HL-60/S4 (cell line): ENCODE measurements around the gene FAM217A.
"Not testable (repeated sequence)": the region's sequence is repeated elsewhere in the genome, so short reads cannot be mapped to it uniquely, and the experiment has no call there.

Experiments
- in situ Hi-C: fragments of 300-500 bp; cut with MboI; formaldehyde crosslinking; loops from 2 replicates; pipeline ENCODE4 v1.14.3; 2022; ENCODE audit warnings: low sequenced_read_pairs

FAM217A gene, protein sequence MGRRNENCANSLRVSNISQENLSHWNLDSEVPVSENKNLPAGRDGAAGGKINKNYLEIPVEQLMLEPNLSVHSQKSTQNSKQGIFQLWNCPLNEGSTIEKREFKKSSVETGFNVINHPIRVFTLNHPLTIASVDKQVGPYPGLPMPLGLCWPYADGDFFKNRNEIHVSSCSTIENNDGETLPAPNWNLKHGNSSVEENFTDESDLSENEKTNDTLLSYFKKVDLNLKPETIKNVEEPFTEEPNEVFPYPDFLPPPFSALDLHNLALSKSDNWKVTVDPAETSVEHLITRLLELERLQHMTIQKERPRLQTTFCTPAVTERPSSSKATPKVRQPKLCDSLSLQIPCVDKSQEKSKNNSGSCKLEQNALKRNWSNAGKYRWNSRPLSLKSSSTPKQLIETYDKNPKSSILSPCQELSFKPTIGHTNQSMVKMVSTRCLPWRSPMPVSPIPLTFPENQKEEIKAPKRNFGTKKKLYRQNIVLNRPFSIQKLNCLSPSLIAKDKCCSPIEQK

DNA sequence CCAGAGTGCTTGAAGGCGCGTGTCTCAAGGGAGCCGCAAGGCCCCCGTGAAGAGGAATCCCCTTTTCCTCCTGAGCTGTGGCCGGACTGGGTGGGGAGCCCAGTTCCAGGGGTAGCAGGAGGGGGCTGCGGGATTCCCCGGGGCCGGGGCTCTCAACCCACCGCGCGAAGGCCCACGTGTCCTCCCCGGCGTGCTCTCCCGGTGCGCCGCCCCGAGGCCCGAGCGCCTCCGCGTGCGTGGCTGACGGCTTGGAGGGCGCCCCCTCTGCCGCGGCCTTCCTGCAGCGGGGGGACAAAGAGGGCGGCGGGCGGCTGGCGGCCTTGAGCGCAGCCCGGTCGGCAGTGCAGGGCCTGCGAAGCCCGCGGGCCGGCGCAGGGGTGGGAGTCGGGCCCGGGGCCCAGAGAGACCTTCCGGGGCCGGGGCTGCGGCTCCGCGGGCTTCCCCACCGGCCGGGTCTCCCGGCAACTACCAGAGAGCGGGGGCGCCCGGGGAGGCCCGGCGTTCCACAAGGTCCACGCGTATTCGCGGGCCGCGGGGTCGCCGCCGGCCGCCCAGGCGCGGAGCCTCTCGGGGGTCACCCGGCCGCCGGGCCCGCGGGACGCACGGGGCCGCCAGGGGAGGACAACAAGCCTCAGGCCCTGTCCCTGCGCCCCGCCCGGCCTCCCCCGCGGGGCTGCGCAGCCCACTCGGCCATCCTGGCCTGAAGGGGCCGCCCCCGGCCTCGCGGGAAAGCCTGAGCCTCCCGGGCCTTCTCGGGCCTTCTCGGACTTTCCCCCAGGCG, at the start of gene FAM217A:
TSS of gene FAM217A (minus strand) at position 447 of the 781 bp plus-strand sequence. CDS start 1,723 bp downstream, outside the sequence.
- in situ Hi-C loops = no loop called here

DNA sequence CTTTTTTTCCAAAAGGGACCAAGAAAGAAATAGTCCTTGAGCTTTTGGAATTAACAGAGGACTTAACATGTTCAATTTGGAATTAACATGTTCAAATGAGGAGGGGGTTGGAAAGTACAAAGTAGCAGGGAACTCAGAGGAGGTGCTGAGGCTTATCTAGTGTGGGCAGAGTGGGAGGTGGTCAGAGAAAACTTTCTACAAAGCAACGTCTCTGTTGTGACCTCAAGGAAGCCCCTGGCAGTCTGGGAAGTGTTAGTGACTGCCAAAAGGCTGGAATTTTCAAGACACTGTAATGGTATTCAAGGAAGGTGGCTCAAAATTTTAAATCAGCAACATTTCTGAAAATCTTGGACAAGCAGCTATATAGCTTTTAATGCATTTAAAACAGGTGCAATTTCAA, 49.1 kb upstream of the FAM217A start:
- in situ Hi-C loops = no loop called here

DNA sequence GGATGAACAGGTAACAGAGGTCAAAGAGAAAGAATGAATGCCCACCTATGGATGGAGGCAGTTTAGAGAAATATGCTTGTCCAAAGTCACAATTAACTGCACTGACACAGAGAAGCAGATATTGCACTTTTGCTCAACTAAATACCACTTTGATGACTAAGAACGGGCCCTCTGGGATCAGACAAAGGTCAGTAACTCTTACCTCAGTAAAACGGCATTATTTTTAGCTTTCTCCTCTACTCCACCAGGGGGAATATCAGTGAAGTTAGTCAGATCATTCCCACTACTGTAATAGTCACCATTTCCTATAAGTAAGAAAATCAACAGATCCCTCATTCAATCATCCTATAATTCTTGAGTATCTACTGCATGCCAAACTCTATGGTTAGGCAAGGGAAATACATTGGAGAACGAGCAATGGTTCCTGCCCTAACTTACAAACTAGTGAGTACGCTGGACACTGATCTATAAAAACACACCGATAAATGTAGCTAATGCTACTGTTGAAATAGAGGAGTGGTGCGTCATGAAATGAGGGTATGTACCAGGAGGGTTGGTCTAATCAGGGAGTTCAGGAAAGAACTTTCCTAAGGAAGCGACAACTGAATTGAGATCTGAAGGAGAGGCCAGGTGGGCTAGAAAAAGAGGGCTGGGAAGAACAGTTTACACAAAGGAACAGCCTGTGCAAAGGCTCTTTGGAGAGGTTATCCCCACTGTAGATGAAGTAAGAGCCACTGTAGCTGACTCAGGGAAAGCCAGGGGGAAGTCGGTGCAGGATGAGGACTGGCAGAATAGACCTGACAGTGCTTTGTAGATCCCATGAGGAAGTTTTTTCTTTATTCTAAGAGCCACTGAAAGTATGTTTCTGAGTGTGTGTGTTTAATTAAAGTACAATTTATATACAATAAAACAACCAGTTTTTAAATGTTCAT, 47.3 kb upstream of the FAM217A start:
- in situ Hi-C loops = no loop called here

DNA sequence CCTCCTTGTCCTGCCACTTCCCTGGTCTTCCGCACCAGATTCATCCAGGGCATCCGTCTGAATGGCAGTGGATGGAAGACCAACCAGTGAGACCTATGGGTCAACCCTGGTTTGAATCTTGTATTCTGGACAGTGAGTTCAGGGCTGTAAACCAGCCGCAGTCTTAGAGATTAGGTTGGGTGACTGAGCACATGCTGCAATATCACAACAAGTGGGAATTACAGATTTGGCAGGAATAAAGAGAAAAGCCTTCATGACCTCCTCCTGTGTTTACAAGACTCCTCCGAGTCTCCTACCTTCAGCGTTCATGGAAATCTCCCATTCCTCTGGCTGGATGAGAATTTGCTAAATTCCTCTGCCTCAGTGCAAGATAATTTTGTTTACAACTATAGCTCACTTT, 46.6 kb upstream of the FAM217A start:
- in situ Hi-C loops = no loop called here

DNA sequence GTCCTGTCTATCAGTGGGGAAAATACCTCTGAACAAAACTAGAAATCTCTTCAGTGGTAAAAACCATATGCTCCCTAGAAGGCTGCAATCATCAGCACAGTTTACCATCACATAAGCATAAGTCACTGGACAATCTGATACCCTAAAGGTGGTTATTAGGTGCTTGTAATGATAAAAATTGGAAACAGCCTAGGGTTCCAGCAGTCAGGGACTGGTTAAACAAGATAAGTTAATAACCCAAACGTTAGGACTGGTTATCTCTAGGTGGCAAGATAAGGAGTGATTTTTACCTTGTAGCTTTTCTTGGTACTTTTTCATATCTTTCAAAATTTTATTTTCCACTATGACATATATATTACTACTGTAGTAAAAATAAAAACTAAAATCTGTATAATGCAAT, 45.4 kb upstream of the FAM217A start:
- in situ Hi-C loops = no loop called here

DNA sequence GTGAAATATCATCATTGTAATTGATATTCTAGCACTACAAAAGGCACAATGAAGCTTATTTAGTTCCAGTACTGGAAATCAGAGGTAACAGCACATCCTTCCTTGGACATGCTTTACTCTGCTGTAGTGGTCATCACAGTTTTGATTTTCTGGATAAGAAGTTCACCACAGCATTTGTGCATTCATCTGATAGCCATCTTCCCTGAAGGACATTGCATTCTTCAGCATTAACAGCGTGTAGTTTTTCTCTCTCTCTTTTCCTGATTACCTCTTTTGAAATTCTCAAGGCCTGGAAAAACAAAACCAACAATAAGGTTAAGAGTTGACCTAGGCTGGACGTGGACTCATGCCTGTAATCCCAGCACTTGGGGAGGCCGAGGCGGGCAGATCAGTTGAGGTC, 36.8 kb upstream of the FAM217A start:
- in situ Hi-C loops = no loop called here

DNA sequence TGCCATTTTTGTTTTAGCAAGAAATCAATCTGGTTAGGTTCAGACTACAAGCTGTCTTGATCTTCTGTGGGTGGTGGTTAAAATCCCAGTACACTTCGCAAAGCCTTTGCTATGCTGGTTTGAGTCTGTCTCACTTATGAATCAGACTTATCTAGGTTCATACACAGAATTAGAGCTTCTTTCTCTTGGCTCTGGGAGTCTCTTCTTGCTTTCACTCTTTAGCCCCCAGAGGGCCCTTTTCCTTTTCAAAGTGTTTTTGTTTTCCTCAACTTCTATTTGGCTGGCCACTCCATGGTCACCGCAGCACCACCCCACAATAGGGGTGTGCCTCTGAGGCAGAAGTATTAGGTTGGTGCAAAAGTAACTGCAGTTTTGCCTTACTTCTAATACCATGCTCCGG, 35.2 kb upstream of the FAM217A start:
- in situ Hi-C loops = no loop called here

DNA sequence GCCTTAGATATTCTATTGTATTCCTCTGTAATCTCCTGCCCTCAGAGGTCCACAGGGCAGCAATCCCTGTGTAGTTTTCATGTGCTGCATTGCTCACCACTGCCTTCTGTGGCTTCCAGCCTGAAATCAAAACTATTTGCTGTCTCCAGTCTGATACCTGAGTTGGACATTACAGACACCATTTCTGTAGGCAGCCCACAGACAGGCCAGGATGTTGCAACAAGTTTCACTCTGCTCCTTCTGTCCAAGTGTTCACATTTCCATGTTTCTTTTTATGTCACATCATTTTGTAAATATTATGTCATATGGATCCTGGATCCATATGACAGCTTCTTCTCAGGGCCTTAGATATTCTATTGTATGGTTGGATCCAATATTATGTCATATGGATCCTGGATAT, 34.7 kb upstream of the FAM217A start:
- in situ Hi-C loops = no loop called here

DNA sequence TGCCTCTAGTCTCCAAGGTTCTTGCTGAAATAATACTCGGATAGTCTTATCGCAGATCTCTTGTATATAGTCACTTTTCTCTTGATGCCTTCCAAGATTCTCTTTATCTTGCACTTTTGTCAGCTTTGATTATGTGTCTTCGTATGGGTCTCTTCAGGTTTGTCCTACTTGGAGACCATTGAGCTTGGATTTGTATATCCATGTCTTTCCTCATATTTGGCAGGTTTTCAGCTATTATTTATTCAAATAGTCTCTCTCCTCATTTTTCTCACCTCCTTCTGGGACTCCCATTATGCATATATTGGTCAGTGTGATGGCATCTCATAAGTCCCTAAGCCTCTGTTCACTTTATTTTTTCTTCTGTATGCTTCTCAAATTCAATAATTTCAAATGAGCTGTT, 33.4 kb upstream of the FAM217A start:
- in situ Hi-C loops = no loop called here

DNA sequence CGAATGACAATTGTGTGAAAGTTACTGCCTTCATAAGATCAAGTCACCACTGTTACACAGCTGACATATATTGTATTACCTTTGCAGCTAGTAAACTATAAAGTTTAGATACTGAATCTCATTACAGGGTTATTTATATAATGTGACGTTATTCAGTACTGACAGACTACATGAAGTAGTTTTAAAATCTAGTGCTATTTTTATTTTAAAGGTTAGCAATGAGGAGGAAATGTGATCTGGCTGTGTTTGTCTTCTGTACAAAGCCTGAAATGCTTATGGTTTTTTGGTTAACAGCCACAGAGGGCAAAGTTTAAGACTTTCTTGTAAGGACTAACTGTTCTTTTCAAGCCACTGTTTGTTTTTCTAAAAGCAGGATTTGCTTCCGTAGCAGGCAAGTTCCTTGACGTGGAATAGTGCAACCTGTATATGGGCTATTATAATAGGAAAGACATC, 30.5 kb upstream of the FAM217A start:
- in situ Hi-C loops = not testable (repeated sequence)

DNA sequence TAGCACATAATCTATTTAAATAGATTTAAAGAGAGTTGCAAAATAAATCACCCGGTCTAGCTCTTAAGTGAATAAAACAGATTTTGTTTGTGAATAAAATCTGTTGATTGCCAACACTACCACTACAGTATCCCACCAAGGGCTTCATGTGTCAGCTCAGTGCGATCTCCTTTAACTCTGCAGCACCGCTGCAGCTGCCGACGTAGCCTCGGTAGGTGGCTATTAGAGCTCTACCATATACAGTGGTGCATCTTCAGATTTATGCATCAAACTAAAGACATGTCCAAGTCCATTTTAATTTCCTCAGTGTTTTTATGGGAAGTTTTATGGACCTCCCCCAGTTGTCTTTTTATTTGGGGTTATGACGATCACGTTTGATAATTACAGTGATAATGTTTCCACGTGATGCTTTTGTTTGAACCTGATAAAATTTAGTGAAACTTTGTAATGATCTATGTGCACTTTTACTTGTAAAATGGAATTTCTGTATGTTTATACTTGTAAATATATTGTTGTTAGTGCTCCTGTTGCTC, 29.7 kb upstream of the FAM217A start:
- in situ Hi-C loops = no loop called here

DNA sequence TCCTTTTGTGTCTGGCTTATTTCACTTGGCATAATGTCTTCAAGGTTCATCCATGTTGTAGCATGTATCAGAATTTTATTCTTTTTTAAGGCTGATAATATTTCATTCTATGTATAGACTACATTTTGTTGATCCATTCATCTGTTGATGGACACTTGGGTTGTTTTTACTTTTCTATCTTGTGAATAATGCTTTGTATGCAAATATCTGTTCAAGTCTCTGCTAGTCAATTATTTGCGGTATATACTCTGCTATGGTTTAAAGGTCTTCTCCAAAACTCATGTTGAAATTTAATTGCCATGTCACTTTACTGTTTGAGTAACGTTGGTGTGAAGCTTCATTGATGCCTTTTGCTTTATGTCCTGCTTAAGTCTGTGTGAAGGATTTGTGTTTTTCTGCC, 28.9 kb upstream of the FAM217A start:
- in situ Hi-C loops = no loop called here

DNA sequence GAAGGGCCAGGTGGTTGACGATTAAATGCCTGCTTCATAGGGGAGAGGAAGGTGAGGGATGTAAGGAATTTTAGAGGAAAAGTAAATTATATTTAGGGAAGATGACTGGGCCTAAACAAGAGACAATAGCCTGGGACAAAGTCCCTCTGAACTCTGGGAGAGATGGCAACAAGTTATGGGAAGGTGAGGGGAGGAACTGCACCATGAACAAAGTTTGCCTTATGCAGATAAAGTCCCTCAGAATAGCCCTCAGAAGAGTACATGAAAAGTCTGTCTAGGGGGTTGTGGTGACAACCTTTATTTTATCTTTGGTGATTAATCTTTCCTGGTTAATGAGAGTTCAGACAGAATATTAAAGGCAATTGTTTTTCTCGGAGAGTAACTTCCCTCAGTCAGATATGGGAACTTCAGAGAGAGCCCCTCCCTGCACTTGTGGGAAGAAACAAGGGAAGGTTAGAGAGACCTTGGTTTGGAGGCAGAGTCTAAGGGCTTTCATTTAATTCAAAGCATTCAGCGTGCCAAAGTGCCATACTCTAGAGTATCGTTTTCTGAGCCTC, 27.1 kb upstream of the FAM217A start:
- in situ Hi-C loops = no loop called here

DNA sequence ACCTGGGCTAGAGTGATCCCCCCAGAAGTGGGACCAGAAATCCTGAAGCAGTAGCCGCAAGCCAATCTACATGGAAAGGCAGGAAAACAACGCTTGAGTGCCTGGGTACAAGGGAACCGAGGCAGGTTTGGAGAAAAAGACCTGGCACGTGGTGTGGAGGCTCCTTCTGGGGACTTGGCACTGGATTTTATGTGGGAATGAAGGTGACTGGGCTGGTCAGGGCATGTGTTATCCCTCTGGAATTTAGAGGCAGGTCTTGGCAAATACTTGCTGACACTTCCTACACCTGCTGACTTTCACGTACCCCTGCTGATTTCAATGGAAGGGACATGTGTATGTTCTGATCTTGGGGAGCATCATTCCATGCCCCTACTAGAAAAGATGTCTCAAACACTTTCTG, 25.0 kb upstream of the FAM217A start:
- in situ Hi-C loops = no loop called here

DNA sequence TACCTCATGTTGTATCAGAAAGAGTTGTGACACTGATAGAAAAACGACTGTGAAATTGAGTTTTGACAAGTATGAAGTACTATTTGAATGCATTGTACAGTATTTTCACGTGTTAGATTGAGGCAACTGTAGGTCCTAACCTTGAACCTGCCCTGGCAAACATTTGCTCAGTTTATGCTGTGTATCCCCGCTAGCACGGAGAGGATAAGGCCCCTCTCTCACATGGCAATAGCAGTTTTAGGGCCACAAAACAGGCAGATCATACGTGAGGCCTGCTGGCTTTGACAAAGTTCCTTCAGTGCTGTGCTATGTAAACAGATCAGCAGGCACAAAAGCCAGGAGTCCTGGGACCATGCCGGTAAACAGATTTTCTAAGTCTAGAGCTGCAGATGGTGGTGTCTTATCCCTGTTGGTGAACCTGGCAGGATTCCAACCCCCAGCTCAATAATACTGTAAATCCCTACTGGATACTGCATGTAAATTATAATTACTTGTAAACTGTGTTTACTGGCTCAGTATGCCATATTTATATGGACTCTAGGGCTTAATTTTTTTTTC, 23.8 kb upstream of the FAM217A start:
- in situ Hi-C loops = no loop called here

DNA sequence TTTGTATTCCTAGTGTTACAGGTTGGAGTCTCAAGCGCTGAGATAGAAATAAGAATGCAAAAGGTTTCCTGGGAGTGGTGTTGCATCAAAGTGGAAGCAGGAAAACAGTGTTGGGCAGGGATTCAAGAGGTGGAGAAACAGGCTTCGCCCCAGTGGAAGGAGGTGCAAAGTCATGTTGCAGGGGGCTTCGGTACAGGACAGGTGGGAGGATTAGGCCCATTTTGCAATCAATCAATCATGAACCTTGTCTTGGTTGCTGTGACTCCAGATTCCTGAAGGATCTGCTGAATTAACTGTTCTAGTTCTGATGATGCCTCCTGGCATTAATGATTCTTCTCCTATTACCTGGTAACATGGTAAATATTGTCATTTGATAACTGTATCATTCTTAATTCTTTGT, 22.4 kb upstream of the FAM217A start:
- in situ Hi-C loops = no loop called here

DNA sequence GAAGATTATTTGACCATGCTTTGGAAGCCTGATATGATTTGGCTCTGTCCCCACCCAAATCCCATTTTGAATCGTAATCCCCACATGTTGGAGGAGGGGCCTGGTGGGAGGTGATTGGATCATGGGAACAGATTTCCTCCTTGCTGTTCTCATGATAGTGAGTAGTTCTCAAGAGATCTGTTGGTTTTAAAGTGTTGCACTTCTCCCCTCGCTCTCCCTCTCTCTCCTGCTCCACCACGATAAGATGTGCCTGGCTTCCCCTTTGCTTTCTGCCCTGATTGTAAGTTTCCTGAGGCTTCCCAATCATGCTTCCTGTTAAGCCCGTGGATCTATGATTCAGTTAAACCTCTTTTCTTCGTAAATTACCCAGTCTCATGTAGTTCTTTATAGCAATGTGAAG, 21.7 kb upstream of the FAM217A start:
- in situ Hi-C loops = no loop called here

DNA sequence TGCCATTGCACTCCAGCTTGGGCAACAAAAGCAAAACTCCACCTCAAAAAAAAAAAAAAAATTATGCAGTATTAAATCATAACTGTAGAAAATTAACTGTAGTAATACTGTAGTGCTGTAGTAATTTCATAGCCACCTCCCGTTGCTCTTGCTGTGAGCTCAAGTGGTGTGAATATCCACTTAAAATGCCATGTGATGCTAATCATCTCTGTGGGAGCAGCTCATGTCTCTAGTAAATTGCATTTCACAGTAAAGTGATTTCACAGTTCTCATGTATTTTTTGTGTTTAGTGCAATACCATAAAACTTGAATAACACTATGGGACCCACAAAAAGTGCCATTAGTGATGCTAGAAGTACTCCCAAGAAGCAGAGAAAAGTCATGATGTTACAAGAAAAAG, 14.4 kb upstream of the FAM217A start:
- in situ Hi-C loops = no loop called here

DNA sequence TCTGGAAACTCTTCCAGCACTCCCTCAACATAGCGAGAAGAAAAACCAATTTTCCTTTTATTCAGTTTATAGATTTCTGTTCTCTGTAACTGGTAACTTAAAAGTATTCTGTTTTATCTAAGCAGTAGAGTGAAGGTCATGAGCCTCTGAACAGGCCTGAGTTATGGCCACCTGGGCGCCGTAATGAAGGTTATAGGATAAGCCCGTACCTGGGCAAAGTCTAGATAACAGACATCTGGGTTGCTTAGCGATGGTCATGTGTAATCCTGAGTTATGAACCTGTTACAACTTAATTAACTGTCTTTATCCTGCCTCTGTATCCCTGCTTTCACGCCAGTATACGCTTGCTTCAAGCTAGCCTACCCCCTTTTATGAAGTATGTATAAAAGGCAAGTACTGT, 13.0 kb upstream of the FAM217A start:
- in situ Hi-C loops = no loop called here

DNA sequence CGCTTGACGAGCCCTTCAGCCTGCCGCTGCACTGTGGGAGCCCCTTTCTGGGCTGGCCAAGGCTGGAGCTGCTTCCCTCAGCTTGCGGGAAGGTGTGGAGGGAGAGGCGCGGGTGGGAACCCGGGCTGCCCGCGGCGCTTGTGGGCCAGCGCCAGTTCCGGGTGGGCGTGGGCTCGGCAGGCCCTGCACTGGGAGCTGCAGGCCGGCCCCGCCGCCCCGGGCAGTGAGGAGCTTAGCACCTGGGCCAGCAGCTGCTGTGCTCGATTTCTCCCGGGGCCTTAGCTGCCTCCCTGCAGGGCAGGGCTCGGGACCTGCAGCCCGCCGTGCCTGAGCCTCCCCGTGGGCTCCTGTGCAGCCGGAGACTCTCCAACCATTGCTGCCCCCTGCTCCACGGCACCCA, 11.1 kb upstream of the FAM217A start:
- in situ Hi-C loops = not testable (repeated sequence)
